ENCODE measurements around the gene DTNBP1.

GRCh38 chr6:15608396-15608795 is 54.4 kb downstream of the DTNBP1 start:
- no peak for TF ChIP-seq POLR2A (IDR thresholded peaks at IDR 0.05; ENCODE audit: control extremely low read depth in 1 of 2, low read depth in 2 of 2, low read length in 2 of 2)
- TF ChIP-seq EZH2 (IDR thresholded peaks at IDR 0.05; ENCODE audit: low read depth, low read length, severe bottlenecking): no peak
- no peak for TF ChIP-seq CTCF (IDR thresholded peaks at IDR 0.05; ENCODE audit: control extremely low read depth in 1 of 3, insufficient read depth in 1 of 3, low read depth in 1 of 3, low read length in 3 of 3)
- no peak for TF ChIP-seq RBBP5 (IDR thresholded peaks at IDR 0.05; ENCODE audit: borderline replicate concordance, low read depth, low read length)
- TF ChIP-seq GABPA (IDR thresholded peaks at IDR 0.05; ENCODE audit: borderline replicate concordance, insufficient read depth, low read length): no peak
- no peak for TF ChIP-seq RFX5 (IDR thresholded peaks at IDR 0.05; ENCODE audit: borderline replicate concordance, low read depth, low read length)
- no peak for TF ChIP-seq POLR2AphosphoS5 (IDR thresholded peaks at IDR 0.05; ENCODE audit: low read depth, low read length)
- TF ChIP-seq RNF2 (IDR thresholded peaks at IDR 0.05; ENCODE audit: borderline replicate concordance, low read depth, low read length, missing control alignments, poor library complexity, severe bottlenecking): no peak
- TF ChIP-seq EP300 (IDR thresholded peaks at IDR 0.05; ENCODE audit: borderline replicate concordance in 1 of 2, low read depth in 2 of 2, low read length in 2 of 2): no peak
- TF ChIP-seq EGR1 (IDR thresholded peaks at IDR 0.05; ENCODE audit: borderline replicate concordance, low read depth, low read length): no peak
- TF ChIP-seq, protein P1, sequence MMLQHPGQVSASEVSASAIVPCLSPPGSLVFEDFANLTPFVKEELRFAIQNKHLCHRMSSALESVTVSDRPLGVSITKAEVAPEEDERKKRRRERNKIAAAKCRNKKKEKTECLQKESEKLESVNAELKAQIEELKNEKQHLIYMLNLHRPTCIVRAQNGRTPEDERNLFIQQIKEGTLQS (IDR thresholded peaks at IDR 0.05; ENCODE audit: insufficient read depth, low read depth, low read length): no peak
- TF ChIP-seq JUND (IDR thresholded peaks at IDR 0.05; ENCODE audit: low read length): no peak
